Liver (tissue), 2 donors: Measurements from ENCODE around the gene TRIM67.

Experiments used
- GABPA ChIP-seq, 2 donors: IDR thresholded peaks in 1 of 2; conservative IDR thresholded peaks in 1 of 2; 2 replicates each; pipeline ENCODE4 v1.6.1; 2016; ENCODE audit warnings: antibody characterized with exemption in 2 of 2, mild to moderate bottlenecking in 1 of 2, moderate library complexity in 1 of 2
- RAD21 ChIP-seq, 2 donors: IDR thresholded peaks; 2 replicates each; pipeline ENCODE4 v1.6.1; 2016; ENCODE audit warnings: antibody characterized with exemption in 2 of 2, mild to moderate bottlenecking in 2 of 2
- TF ChIP-seq, protein P1 (sequence below): IDR thresholded peaks from 2 replicates; pipeline ENCODE4 v1.6.1; 2016; ENCODE audit warnings: antibody characterized with exemption, mild to moderate bottlenecking
- donor health status: healthy.

DNA sequence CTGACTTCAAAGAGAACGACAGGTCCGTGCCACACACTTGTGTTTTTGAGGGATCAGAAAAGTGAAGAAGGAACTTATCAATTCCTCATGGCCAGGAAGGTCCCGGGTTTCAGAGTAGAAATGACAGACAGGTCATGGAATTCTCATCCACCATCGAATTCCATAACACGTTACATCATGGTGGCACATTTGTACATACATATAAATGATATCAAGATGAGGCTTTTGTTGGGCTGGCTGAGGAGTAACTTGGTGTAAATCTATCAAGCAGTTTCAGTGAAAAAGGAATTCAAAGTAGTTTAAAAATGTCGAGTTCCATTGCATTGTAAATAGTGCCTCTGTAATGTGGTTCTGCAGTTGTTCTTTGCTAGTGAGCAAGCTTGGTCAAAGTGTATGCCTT lies 56.2 kb downstream of the TRIM67 start:
- TF ChIP-seq GABPA (IDR thresholded peaks at IDR 0.05 in 1 of 2, conservative IDR thresholded peaks at IDR 0.05 in 1 of 2) (no peak), RAD21 (IDR thresholded peaks at IDR 0.05) (no peak)
- TF ChIP-seq, protein P1, sequence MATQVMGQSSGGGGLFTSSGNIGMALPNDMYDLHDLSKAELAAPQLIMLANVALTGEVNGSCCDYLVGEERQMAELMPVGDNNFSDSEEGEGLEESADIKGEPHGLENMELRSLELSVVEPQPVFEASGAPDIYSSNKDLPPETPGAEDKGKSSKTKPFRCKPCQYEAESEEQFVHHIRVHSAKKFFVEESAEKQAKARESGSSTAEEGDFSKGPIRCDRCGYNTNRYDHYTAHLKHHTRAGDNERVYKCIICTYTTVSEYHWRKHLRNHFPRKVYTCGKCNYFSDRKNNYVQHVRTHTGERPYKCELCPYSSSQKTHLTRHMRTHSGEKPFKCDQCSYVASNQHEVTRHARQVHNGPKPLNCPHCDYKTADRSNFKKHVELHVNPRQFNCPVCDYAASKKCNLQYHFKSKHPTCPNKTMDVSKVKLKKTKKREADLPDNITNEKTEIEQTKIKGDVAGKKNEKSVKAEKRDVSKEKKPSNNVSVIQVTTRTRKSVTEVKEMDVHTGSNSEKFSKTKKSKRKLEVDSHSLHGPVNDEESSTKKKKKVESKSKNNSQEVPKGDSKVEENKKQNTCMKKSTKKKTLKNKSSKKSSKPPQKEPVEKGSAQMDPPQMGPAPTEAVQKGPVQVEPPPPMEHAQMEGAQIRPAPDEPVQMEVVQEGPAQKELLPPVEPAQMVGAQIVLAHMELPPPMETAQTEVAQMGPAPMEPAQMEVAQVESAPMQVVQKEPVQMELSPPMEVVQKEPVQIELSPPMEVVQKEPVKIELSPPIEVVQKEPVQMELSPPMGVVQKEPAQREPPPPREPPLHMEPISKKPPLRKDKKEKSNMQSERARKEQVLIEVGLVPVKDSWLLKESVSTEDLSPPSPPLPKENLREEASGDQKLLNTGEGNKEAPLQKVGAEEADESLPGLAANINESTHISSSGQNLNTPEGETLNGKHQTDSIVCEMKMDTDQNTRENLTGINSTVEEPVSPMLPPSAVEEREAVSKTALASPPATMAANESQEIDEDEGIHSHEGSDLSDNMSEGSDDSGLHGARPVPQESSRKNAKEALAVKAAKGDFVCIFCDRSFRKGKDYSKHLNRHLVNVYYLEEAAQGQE = no peak
